NCI-H1930 (cell line): Measurements from ENCODE around the gene ALK.

Source experiments
- DNase-seq, 2 experiments: peaks; one replicate each; lab custom pipeline; 2025; lab: John Stamatoyannopoulos, UW

The ALK gene

GRCh38 chr2:29448096-29448688 is 473.2 kb downstream of the ALK start:
- no peak for DNase-seq

GRCh38 chr2:29447513-29447912 is 473.9 kb downstream of the ALK start:
- no peak for DNase-seq

GRCh38 chr2:29446847-29447246 is 474.5 kb downstream of the ALK start:
- no peak for DNase-seq

- no peak for DNase-seq
Measured at GRCh38 chr2:29444150-29444549, 477.2 kb downstream of the ALK start.

GRCh38 chr2:29443627-29444026 is 477.8 kb downstream of the ALK start:
- no peak for DNase-seq

- DNase-seq: no peak
Measured at GRCh38 chr2:29443151-29443550, 478.2 kb downstream of the ALK start.

GRCh38 chr2:29440921-29441623 is 480.3 kb downstream of the ALK start:
- no peak for DNase-seq

GRCh38 chr2:29433920-29434319 is 487.5 kb downstream of the ALK start:
- no peak for DNase-seq

GRCh38 chr2:29433128-29433527 is 488.3 kb downstream of the ALK start:
- no peak for DNase-seq

GRCh38 chr2:29431485-29431884 is 489.9 kb downstream of the ALK start:
- DNase-seq: no peak

- DNase-seq: no peak
Measured at GRCh38 chr2:29430382-29431112, 490.8 kb downstream of the ALK start.

GRCh38 chr2:29426354-29426753 is 495.0 kb downstream of the ALK start:
- no peak for DNase-seq

GRCh38 chr2:29425866-29426265 is 495.5 kb downstream of the ALK start:
- no peak for DNase-seq

- no peak for DNase-seq
Measured at GRCh38 chr2:29423061-29423666, 498.2 kb downstream of the ALK start.

- no peak for DNase-seq
Measured at GRCh38 chr2:29420999-29421782, 500.2 kb downstream of the ALK start.

GRCh38 chr2:29420464-29420863 is 500.9 kb downstream of the ALK start:
- no peak for DNase-seq

- no peak for DNase-seq
Measured at GRCh38 chr2:29417630-29418029, 503.8 kb downstream of the ALK start.

GRCh38 chr2:29412197-29412925 is 509.0 kb downstream of the ALK start:
- DNase-seq: no peak

- no peak for DNase-seq
Measured at GRCh38 chr2:29405707-29406106, 515.7 kb downstream of the ALK start.

GRCh38 chr2:29405266-29405665 is 516.1 kb downstream of the ALK start:
- no peak for DNase-seq

GRCh38 chr2:29401994-29402393 is 519.4 kb downstream of the ALK start:
- DNase-seq: no peak
